Endodermal cell (in vitro differentiated cells): Measurements from ENCODE around the gene TMIE. TPM values are rescaled to one million over a fixed set of nuclear protein-coding genes. Genes with fewer than 3 reads are reported as not detected.
A peak's percentile ranks its signal among the peaks of the same experiment; 100 is the strongest.

Source experiments
- DNase-seq: peaks from one replicate; pipeline ENCODE4 v3.0.0-alpha.2; 2017
- H3K27ac ChIP-seq: 2 replicates; pipeline ENCODE4 v1.5.1; 2013; ENCODE audit warnings: mild to moderate bottlenecking, low read depth, low read length, moderate library complexity
- H3K27me3 ChIP-seq: 2 replicates; pipeline ENCODE4 v1.6.1; 2013; ENCODE audit warnings: mild to moderate bottlenecking, low read length, moderate library complexity; ENCODE audit not compliant: insufficient read depth, control insufficient read depth, poor library complexity, severe bottlenecking
- H3K36me3 ChIP-seq: 2 replicates; pipeline ENCODE4 v1.7.0; 2013; ENCODE audit warnings: mild to moderate bottlenecking, low read length, moderate library complexity; ENCODE audit not compliant: control insufficient read depth, insufficient read depth
- H3K4me1 ChIP-seq: one replicate; pipeline ENCODE4 v1.7.0; 2013; ENCODE audit warnings: low read length; ENCODE audit not compliant: control insufficient read depth, insufficient read depth
- H3K4me3 ChIP-seq: 2 replicates; pipeline ENCODE4 v1.5.1; 2013; ENCODE audit warnings: mild to moderate bottlenecking, low read length, moderate library complexity
- H3K9ac ChIP-seq: 2 replicates; pipeline ENCODE4 v1.6.1; 2013; ENCODE audit warnings: mild to moderate bottlenecking, low read length, moderate library complexity; ENCODE audit not compliant: poor library complexity, severe bottlenecking; ENCODE audit errors: extremely low read depth
- H3K9me3 ChIP-seq: 2 replicates; pipeline ENCODE4 v1.6.1; 2013; ENCODE audit warnings: mild to moderate bottlenecking, low read length, moderate library complexity; ENCODE audit not compliant: control insufficient read depth
- H3K27ac Mint-ChIP-seq: 2 replicates; pipeline ENCODE4 v1.8.0; 2020; ENCODE audit warnings: mixed read lengths
- H3K27me3 Mint-ChIP-seq: 2 replicates; pipeline ENCODE4 v1.8.0; 2021; ENCODE audit warnings: mild to moderate bottlenecking, mixed read lengths; ENCODE audit not compliant: insufficient read depth
- H3K36me3 Mint-ChIP-seq: 2 replicates; pipeline ENCODE4 v1.8.0; 2020; ENCODE audit warnings: low read depth, mixed read lengths
- H3K4me1 Mint-ChIP-seq: 2 replicates; pipeline ENCODE4 v1.8.0; 2020; ENCODE audit warnings: mixed read lengths
- H3K4me3 Mint-ChIP-seq: 2 replicates; pipeline ENCODE4 v1.8.0; 2020; ENCODE audit warnings: mild to moderate bottlenecking, moderate library complexity, mixed read lengths
- H3K9me3 Mint-ChIP-seq: 2 replicates; pipeline ENCODE4 v1.8.0; 2020; ENCODE audit warnings: mild to moderate bottlenecking, mixed read lengths
- CTCF ChIP-seq: fragments of 200-600 bp; sonication (generic); conservative IDR thresholded peaks from 2 replicates; pipeline ENCODE4 v1.5.0; 2021; ENCODE audit warnings: antibody characterized with exemption, mild to moderate bottlenecking
- WGBS, 2 experiments: methylation state at CpG; one replicate each; pipeline versions ENCODE4 v1.1.5 to v1.1.7; 2013; ENCODE audit warnings: missing lambda C conversion rate in 2 of 2, mixed read lengths in 1 of 2; ENCODE audit not compliant: insufficient coverage in 1 of 2, insufficient read length in 1 of 2; 5-methylcytosine and 5-hydroxymethylcytosine counted together
- total RNA-seq, 2 donors: library from RNA; stranded (reverse); fragmentation: NEBNext Ultra II Directional in 1 of 2; extraction: Animal tissue kit (Norgen Biotek cat#: 25700) in 1 of 2; gene quantifications; 2 replicates in 1 of 2; 3 replicates in 1 of 2; pipeline ENCODE4 v1.2.1, GENCODE V29; 2021

Gene TMIE
- total RNA-seq, 2 donors from 2014 or later = 1.0 to 1.1 TPM

GRCh38 chr3:46722443-46722842, 21.3 kb downstream of the TMIE start:
- no peak for TF ChIP-seq CTCF
- no peaks in the 10 kb centered on the region for H3K9me3 ChIP-seq
- H3K36me3 ChIP-seq = no peaks in the 10 kb centered on the region
- no peak overlapping the region for H3K27ac Mint-ChIP-seq
- H3K4me3 Mint-ChIP-seq = no peak overlapping the region
- DNase-seq = no peak
- H3K4me1 ChIP-seq = no peaks in the 10 kb centered on the region
- peaks cover 2% of the 10 kb centered on the region for H3K27me3 Mint-ChIP-seq
- no peak overlapping the region for H3K9ac ChIP-seq
- WGBS, 2 experiments = 80 to 93% methylated on average over 1 to 5 of the region's 5 CpGs
- H3K36me3 Mint-ChIP-seq = no peaks in the 10 kb centered on the region
- H3K27me3 ChIP-seq = no peaks in the 10 kb centered on the region
- peaks cover 4% of the 10 kb centered on the region for H3K9me3 Mint-ChIP-seq
- no peak overlapping the region for H3K4me3 ChIP-seq
- H3K4me1 Mint-ChIP-seq = peaks cover 5% of the 10 kb centered on the region
- H3K27ac ChIP-seq = no peak overlapping the region

GRCh38 chr3:46724424-46724823, 23.2 kb downstream of the TMIE start:
- Mint-ChIP-seq H3K9me3 (peaks cover 4% of the 10 kb centered on the region), H3K36me3 (no peaks in the 10 kb centered on the region), H3K4me1 (peaks cover 5% of the 10 kb centered on the region), H3K27ac (no peak overlapping the region), H3K27me3 (peaks cover 2% of the 10 kb centered on the region), H3K4me3 (no peak overlapping the region)
- Histone ChIP-seq H3K9me3 (no peaks in the 10 kb centered on the region), H3K4me1 (no peaks in the 10 kb centered on the region), H3K27ac (no peak overlapping the region), H3K36me3 (no peaks in the 10 kb centered on the region), H3K27me3 (no peaks in the 10 kb centered on the region), H3K4me3 (no peak overlapping the region), H3K9ac (no peak overlapping the region)
- TF ChIP-seq CTCF = no peak
- WGBS, 2 experiments = 89 to 100% methylated on average over 4 of the region's 4 CpGs
- DNase-seq = no peak

- Histone ChIP-seq H3K36me3 (no peaks in the 10 kb centered on the region), H3K9ac (no peak overlapping the region), H3K9me3 (no peaks in the 10 kb centered on the region), H3K4me1 (no peaks in the 10 kb centered on the region), H3K27me3 (no peaks in the 10 kb centered on the region), H3K4me3 (no peak overlapping the region), H3K27ac (no peak overlapping the region)
- Mint-ChIP-seq H3K27me3 (peaks cover 2% of the 10 kb centered on the region), H3K9me3 (peaks cover 4% of the 10 kb centered on the region), H3K36me3 (no peaks in the 10 kb centered on the region), H3K27ac (no peak overlapping the region), H3K4me1 (peaks cover 5% of the 10 kb centered on the region), H3K4me3 (no peak overlapping the region)
- peak; percentile 24 for DNase-seq
- 90 to 100% methylated on average over 2 to 6 of the region's 6 CpGs for WGBS, 2 experiments
- no peak for TF ChIP-seq CTCF
Observed at GRCh38 chr3:46725621-46726314, 24.6 kb downstream of the TMIE start.
